Kidney (tissue), 14 donors: ENCODE measurements around the gene ANO7. TPM values are rescaled to one million over a fixed set of nuclear protein-coding genes. Genes with fewer than 3 reads are reported as not detected.

ENCODE experiments used
- DNase-seq, 5 donors: peaks; one replicate each; pipeline ENCODE4 v3.0.0-alpha.2; 2013 to 2020
- FAIRE-seq: peaks from 2 replicates; lab custom pipeline; 2012; peaks lifted over from hg19 to GRCh38; lab: Jason Lieb, UNC
- H3K27ac ChIP-seq, 2 donors: one replicate each; pipeline ENCODE4 v1.7.0; 2013; ENCODE audit warnings: low read depth in 2 of 2, low read length in 2 of 2, inconsistent platforms in 1 of 2
- H3K27me3 ChIP-seq: one replicate; pipeline ENCODE4 v1.7.1; 2013; ENCODE audit warnings: low read length, inconsistent platforms; ENCODE audit not compliant: control insufficient read depth, insufficient read depth
- H3K36me3 ChIP-seq, 3 donors: one replicate each; pipeline versions ENCODE4 v1.7.0 to v1.7.1; 2013; ENCODE audit warnings: low read length in 3 of 3, control low read depth in 1 of 3, inconsistent platforms in 1 of 3; ENCODE audit not compliant: insufficient read depth in 3 of 3, control insufficient read depth in 2 of 3
- H3K4me1 ChIP-seq, 3 donors: one replicate each; pipeline versions ENCODE4 v1.7.0 to v1.7.1; 2013; ENCODE audit warnings: low read length in 3 of 3, inconsistent platforms in 1 of 3, low read depth in 1 of 3; ENCODE audit not compliant: control insufficient read depth in 2 of 3, insufficient read depth in 2 of 3
- H3K4me3 ChIP-seq, 3 donors: one replicate each; pipeline versions ENCODE4 v1.7.0 to v1.8.1; 2013; ENCODE audit warnings: low read length in 3 of 3, control low read depth in 1 of 3, inconsistent platforms in 1 of 3
- H3K9ac ChIP-seq, 3 donors: one replicate each; pipeline versions ENCODE4 v1.7.0 to v1.7.1; 2013; ENCODE audit warnings: low read length in 3 of 3, control low read depth in 1 of 3, inconsistent platforms in 1 of 3
- H3K9me3 ChIP-seq, 3 donors: one replicate each; pipeline versions ENCODE4 v1.7.0 to v1.7.1; 2013; ENCODE audit warnings: low read length in 3 of 3, control low read depth in 1 of 3, inconsistent platforms in 1 of 3; ENCODE audit not compliant: control insufficient read depth in 2 of 3, insufficient read depth in 1 of 3
- CTCF ChIP-seq: IDR thresholded peaks from 3 replicates; pipeline ENCODE4 v1.5.1; 2012; ENCODE audit warnings: mild to moderate bottlenecking, moderate library complexity, borderline replicate concordance; ENCODE audit not compliant: insufficient read depth; ENCODE audit errors: extremely low read depth
- intact Hi-C: fragments of 100-400 bp; cut with DNase I; formaldehyde crosslinking; loops from one replicate; pipeline ENCODE4 v1.11.1; 2022
- polyA plus RNA-seq: library from polyadenylated mRNA; stranded (reverse); fragments of 350-450 nt; fragmentation: Illumina TruSeq; extraction: RNeasy Lipid Tissue Mini Kit (QIAGEN cat#74804); gene quantifications from one replicate; pipeline ENCODE4 v1.2.3, GENCODE V29; 2014; ENCODE audit warnings: low read depth, low replicate concordance; ENCODE audit not compliant: insufficient read depth
- total RNA-seq: library from RNA; stranded (reverse); fragmentation: NEBNext Ultra II Directional; extraction: Animal tissue kit (Norgen Biotek cat#: 25700); gene quantifications from one replicate; pipeline ENCODE4 v1.2.1, GENCODE V29; 2021
- donor health status: control.
- donor health status: control.
- donor health status: control.
- donor health status: control.
- donor health status: control.
- donor health status: DM: yes; HTN: yes; CAD: no.
- donor health status: Normal renal cell carcinoma (clear cell type).

Gene ANO7
- total and polyA plus RNA-seq, 2 donors from 2014 or later: 1.1 to 1.9 TPM

DNA sequence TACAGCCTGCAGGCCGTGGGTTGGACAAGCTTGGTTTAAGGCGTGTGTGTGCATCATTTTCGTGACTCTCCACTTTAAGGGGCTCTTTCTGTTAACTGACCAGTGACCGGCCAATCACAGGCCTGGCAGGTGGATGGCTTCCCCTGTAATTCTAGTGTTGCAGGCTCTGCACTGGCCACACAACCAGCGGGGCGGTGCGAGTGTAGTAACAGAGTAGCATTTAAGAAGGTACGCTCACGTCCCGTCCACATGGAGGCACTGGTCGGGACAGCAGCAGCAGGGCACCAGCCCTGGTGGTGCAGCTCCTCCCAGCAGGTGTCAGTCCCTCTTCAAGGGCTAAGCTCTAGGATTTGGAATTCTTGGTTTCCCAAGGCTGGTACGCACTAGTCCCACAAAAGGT is 8.0 kb upstream of the ANO7 start:
- intact Hi-C loops: no loop called here
- Histone ChIP-seq H3K36me3 (peaks cover 3 to 23% (median 9%) of the 10 kb centered on the region in 3 donors), H3K9me3 (no peaks in the 10 kb centered on the region), H3K4me1 (no peaks in the 10 kb centered on the region), H3K27ac (no peak overlapping the region), H3K4me3 (no peak overlapping the region), H3K9ac (no peak overlapping the region), H3K27me3 (no peaks in the 10 kb centered on the region)
- FAIRE-seq: no peak
- DNase-seq: peak in 3 of 5 donors; percentile 30 to 54 (median 31)
- no peak for TF ChIP-seq CTCF

DNA sequence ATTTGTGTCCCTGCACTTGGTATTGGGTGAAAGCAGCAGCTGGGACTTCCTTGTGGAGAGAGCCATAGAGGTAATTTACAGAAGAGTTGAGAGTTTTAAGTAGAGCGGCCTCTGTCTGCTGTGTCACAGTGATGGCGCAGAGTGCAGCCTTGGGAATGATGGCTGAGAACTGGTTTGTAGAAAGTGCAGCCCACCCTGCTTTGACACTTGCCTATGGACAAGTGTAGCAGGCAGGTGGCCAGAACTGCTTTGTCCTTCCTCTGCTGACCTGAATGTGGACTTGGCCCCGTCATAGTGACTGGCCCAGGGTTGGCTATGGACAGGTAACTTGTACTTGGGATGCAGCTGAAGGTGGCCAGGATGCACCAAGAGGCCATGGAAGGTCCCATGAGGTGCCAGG is 6.4 kb upstream of the ANO7 start:
- Histone ChIP-seq H3K36me3 (peaks cover 3 to 21% (median 9%) of the 10 kb centered on the region in 3 donors), H3K9me3 (no peaks in the 10 kb centered on the region), H3K4me1 (no peaks in the 10 kb centered on the region), H3K27ac (no peak overlapping the region), H3K9ac (no peak overlapping the region), H3K4me3 (no peak overlapping the region), H3K27me3 (no peaks in the 10 kb centered on the region)
- TF ChIP-seq CTCF: no peak
- FAIRE-seq (no peak), DNase-seq (no peak)
- intact Hi-C loops: no loop called here

- H3K27ac ChIP-seq: no peak overlapping the region
- no peaks in the 10 kb centered on the region for H3K4me1 ChIP-seq
- DNase-seq (no peak), FAIRE-seq (no peak)
- intact Hi-C loops: no loop called here
- H3K4me3 ChIP-seq: no peak overlapping the region
- peaks cover 3 to 17% (median 9%) of the 10 kb centered on the region in 3 donors for H3K36me3 ChIP-seq
- TF ChIP-seq CTCF: no peak
- H3K9ac ChIP-seq: no peak overlapping the region
- H3K9me3 ChIP-seq: no peaks in the 10 kb centered on the region
- H3K27me3 ChIP-seq: no peaks in the 10 kb centered on the region
Observed at GRCh38 chr2:241182531-241183133, 5.8 kb upstream of the ANO7 start.

GRCh38 chr2:241183221-241183620 is 5.3 kb upstream of the ANO7 start:
- Histone ChIP-seq H3K36me3 (peaks cover 3 to 16% (median 9%) of the 10 kb centered on the region in 3 donors), H3K4me3 (no peak overlapping the region), H3K9ac (no peak overlapping the region), H3K27me3 (no peaks in the 10 kb centered on the region), H3K4me1 (no peaks in the 10 kb centered on the region), H3K9me3 (no peaks in the 10 kb centered on the region), H3K27ac (no peak overlapping the region)
- DNase-seq: no peak
- intact Hi-C loops: no loop called here
- FAIRE-seq: no peak
- no peak for TF ChIP-seq CTCF
